GM12872 (cell line): ENCODE measurements around the gene PDE4D.

ENCODE experiments used
- CTCF ChIP-seq: IDR thresholded peaks from 3 replicates; pipeline ENCODE4 v1.5.1; 2011; ENCODE audit warnings: low read depth, mild to moderate bottlenecking, low read length, moderate library complexity; ENCODE audit not compliant: insufficient read depth

PDE4D gene

DNA sequence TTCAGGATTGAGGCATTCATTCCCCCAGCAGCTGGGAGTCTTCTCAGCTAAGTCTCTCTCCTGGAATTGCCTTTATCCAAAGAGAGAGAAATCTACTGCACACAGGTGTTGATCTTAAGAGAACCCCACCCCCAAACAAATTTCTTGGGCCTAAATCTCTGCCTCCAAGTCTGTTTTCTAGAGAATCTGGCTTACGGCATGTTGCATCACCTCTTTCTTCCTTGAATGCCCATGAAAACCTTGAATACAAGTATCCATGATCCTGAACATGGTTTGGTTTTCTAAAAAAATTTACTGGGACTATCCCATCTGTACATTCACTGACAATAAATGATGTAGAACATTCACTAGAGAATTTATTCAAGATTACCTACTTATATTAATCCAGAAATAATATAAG is 401.6 kb downstream of the PDE4D start:
- no peak for TF ChIP-seq CTCF

DNA sequence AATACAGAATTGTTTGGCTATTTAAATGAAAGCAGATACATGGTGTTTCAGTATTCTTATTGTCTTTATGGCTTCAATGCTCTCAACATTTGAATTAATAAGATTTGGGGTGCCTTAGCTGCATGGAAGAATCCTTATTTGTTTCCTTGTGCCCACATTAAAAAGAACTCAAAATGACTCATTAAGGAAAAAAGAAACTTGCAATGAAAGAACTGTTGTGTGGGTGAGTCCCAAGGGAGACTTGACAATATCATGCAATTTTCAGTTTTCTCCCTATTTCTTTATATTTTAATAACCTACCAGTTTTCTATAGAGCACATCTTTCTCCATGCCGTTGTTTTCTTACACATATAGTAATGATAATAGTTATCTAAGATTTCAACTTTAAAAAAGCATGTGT is 404.0 kb downstream of the PDE4D start:
- TF ChIP-seq CTCF = no peak

DNA sequence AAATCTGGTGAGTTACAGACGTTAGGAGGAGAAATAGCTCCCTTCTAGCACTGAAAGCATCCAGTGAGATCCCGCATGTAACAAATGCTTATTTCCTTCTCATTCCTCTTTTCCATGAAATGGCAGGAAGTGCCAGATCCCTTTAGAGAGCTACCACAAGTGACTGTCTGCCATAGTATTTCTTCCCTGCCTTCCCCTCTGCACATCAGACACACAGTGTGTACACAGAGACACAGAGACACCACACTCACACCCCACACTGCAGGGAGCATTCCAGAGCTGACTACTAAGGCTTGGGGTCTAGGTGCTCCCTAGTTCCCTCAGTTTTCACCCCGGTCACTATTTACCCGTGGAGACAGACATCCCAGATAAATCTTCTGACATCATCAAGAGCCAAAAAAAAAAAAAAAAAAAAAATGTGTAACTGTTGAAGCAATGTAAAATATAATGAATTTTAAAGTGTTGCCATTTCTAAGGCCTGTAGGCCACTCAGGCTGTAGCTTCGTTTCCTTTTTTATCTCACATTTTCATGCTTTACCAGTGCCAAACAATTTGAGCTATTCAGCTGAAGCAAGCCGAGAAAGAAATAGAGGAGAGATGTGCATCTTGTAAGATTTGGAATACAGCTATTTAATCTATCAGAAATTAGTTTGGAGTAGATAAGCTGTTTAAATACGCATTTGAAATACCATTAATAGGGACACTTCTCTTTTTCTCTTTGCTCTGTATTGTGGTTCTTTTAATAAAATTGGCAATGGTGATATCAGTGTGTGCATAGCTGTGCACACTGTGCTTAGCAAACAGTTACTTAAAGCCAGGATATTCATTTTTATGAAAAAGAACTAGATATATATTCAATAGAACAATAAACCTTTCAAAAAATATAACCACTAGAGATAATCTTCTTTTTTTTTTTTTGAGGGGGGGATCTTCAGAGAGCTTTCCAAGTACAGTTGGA is 405.5 kb downstream of the PDE4D start:
- no peak for TF ChIP-seq CTCF

DNA sequence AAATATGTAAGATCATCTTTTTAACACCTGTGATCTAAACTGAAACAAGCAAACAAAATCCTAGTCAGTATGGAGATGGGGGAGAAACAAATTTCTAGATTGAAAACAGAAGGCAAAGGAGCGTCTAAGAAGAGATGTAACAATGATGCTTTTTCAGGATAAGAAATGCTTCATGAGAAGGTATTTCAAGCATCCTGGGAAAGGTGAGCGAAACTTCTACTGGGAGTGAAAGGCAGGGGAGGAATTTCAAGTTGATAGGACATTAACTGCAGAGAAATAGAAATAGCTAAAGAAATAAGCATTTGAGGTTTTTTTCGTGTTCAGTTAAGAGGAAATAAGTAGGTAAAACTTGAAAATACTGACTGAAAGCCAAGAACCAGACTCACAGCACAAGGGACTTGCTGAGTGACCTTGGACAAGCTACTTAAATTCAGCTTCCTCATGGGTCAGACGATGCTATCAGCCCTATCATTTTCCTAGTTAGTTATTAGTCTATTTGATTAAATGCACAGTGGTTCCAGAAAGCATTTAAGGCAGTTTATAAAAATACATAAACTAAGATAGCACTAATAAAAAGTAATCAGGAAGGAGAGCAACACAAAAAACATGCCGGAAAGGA is 406.3 kb downstream of the PDE4D start:
- no peak for TF ChIP-seq CTCF

GRCh38 chr5:59486508-59486907 is 407.0 kb downstream of the PDE4D start:
- no peak for TF ChIP-seq CTCF

DNA sequence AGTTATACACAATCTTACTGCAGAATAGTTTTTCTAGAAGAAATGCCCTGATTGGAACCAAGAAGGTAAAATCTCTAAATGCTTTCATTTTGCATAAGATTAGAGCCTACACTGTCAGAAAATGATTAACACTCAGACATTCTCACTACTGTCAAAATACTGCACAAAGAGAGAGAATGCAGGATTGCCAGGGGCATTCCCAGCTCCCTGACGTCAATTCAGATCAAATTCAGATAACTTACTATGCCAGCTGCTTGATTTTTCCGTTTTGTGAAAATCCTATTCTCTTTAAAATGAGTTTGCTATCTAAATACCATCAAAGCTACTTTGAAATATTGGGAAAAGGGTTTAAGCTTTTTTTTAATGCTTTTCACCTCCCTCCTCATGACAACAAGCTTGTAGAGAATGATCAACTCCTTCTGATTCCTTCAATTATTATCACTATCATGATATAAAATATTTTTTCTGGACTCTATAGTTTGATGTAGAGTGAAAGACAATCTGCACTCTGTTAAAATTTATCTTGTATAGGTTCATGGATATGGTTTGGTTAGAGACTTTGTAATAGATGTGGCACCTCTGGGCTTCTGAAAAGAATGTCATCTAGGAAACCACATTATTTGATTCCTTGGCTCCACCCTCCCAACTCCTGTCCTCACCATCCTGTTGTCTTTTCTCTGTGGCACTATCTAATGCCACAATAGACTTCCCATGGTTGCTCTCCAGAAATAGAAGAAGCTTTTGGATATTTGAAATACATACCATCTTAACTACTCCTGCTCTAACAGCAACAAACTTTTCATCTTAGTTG is 407.7 kb downstream of the PDE4D start:
- TF ChIP-seq CTCF = no peak

GRCh38 chr5:59485107-59485506 is 408.4 kb downstream of the PDE4D start:
- TF ChIP-seq CTCF = no peak
